Activated CD8-positive, alpha-beta memory T cell treated with anti-CD3 and anti-CD28 coated beads, Interleukin-2, amount 50 U/mL, for 24 hours (primary cell): ENCODE data around the gene PTP4A1.

Experiments used
- DNase-seq: peaks from one replicate; pipeline ENCODE4 v3.0.0-alpha.2; 2020; ENCODE audit errors: extremely low read depth

The PTP4A1 gene

GRCh38 chr6:63556369-63556768 lies 15.9 kb upstream of the PTP4A1 start:
- DNase-seq: no peak

GRCh38 chr6:63558278-63558677 lies 14.0 kb upstream of the PTP4A1 start:
- no peak for DNase-seq

GRCh38 chr6:63560801-63561287 lies 11.4 kb upstream of the PTP4A1 start:
- DNase-seq: no peak

- DNase-seq: no peak
These were observed 11.0 kb upstream of the PTP4A1 start for GRCh38 chr6:63561288-63561687.

GRCh38 chr6:63563235-63563634 lies 9.0 kb upstream of the PTP4A1 start:
- DNase-seq: no peak

GRCh38 chr6:63565058-63565726 lies 7.1 kb upstream of the PTP4A1 start:
- DNase-seq: no peak

- no peak for DNase-seq
These were observed 6.3 kb upstream of the PTP4A1 start for GRCh38 chr6:63565727-63566596.

GRCh38 chr6:63567966-63568365 lies 4.3 kb upstream of the PTP4A1 start:
- no peak for DNase-seq

GRCh38 chr6:63571361-63572043 lies 778 bp upstream of the PTP4A1 start:
- no peak for DNase-seq

GRCh38 chr6:63572747-63573075 lies 431 bp downstream of the PTP4A1 start:
- DNase-seq: no peak

GRCh38 chr6:63573076-63573898 lies 1.0 kb downstream of the PTP4A1 start:
- DNase-seq: peak; percentile 8

GRCh38 chr6:63573899-63574553 lies 1.7 kb downstream of the PTP4A1 start:
- DNase-seq: no peak

GRCh38 chr6:63574554-63574900 lies 2.2 kb downstream of the PTP4A1 start:
- DNase-seq: no peak

GRCh38 chr6:63576147-63576772 lies 4.0 kb downstream of the PTP4A1 start:
- DNase-seq: no peak

GRCh38 chr6:63576985-63577712 lies 4.9 kb downstream of the PTP4A1 start:
- no peak for DNase-seq

GRCh38 chr6:63578757-63579156 lies 6.5 kb downstream of the PTP4A1 start:
- DNase-seq: no peak

- DNase-seq: no peak
These were observed 7.8 kb downstream of the PTP4A1 start for GRCh38 chr6:63579937-63580703.

- no peak for DNase-seq
These were observed 8.4 kb downstream of the PTP4A1 start for GRCh38 chr6:63580704-63580961.

GRCh38 chr6:63581355-63582013 lies 9.2 kb downstream of the PTP4A1 start:
- DNase-seq: no peak
